GM19463 (cell line): ENCODE data around the gene ARHGAP18.
A peak's percentile ranks its signal among the peaks of the same experiment; 100 is the strongest.

Experiments used
- ATAC-seq: cut with Tn5 transposase; IDR thresholded peaks from one replicate; pipeline ENCODE4 v1.9.1; 2021; ENCODE audit warnings: mild to moderate bottlenecking, moderate library complexity; ENCODE audit not compliant: unreplicated experiment

Gene ARHGAP18

DNA sequence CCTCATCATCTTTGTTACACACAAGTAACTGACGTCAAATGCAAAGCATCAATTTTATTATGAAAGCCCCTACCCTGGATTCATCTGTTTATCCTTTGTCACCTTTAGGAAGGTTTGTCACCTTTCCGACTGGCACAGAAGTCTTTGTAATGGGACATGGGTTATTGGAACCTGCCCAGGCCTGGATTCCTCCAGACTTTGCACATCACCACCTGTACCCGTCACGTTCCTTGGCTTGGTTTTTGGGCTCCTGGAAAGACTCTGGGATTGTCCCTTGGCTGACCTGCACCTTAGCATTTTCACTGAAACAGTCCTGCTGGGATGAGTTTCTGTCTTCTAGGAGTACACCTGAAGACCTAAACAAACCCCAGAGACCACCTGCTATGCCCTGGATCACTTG is 15.4 kb upstream of the ARHGAP18 start:
- ATAC-seq: no peak

DNA sequence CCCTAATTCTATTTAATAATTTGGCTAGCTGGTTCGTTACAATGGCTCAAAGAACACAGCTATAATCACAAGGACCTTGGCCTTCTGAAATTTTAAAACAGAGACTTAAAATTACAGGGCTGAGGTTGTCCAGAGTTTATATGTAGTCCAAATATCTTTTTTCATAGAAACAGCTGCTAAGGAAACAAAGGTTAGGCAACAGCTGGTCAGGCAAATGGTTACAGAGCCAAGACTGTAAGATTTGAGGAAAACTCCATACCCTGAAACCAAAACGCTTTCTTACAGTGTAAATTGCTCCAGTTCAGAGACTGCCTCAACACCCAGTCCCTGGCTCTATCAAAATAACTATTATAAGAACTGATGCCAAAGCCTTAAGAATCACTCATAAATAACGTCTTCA is 9.7 kb upstream of the ARHGAP18 start:
- ATAC-seq: no peak

DNA sequence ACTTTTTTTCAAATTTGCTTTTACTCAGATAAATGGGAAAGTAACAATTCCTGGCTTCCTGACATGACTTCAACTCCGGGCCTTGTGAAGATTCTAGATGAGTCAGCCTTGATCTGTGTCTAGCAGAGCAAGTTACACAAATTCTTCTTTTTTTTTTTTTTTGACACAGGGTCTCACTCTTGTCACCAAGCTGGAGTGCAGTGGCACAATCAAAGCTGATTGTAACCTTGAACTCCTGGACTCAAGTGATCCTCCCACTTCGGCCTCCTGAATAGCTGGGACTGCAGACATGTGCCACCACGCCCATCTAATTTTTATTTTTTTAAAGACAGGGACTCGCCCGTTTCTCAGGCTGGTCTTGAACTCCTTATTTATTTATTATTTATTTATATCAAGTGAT is 7.3 kb upstream of the ARHGAP18 start:
- ATAC-seq: no peak

DNA sequence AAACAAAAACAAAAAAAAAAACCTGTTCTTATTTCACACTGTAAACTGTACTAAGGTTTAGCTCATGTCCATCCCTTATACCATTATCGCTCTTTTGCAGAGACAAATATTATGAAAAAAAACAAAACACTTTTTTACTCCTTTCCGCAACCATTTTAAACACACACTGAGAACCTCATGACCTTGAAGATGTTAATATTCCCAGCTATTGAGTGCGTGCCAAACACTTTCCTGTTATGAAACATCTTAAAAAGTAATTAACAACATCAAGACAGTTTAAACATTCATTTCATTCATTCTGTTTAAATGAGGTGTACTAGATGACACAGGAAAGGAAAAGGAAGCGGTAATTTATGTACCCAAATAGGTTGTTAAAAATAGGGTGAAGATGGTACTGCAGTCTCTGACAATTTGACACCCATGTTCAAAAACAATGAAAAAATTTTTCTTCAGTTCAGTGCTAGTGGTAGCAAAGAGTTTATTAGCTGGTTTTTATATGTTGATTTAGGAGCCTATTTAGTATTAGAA is 3.9 kb upstream of the ARHGAP18 start:
- no peak for ATAC-seq

DNA sequence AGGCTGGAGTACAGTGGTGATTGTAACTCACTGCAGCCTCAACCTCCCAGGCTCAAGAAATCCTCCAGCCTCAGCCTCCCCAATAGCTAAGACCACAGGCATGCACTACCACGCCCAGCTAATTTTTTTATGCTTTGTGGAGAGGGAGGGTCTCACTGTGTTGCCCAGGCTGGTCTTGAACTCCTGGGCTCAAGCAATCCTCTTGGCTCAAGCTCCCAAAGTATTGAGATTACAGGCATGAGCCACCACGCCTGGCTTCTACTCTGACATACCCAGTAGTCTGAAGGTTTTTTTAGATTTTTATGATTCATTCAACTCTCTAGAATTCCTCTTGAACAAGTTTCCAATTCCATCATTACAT is 1.3 kb upstream of the ARHGAP18 start:
- no peak for ATAC-seq

DNA sequence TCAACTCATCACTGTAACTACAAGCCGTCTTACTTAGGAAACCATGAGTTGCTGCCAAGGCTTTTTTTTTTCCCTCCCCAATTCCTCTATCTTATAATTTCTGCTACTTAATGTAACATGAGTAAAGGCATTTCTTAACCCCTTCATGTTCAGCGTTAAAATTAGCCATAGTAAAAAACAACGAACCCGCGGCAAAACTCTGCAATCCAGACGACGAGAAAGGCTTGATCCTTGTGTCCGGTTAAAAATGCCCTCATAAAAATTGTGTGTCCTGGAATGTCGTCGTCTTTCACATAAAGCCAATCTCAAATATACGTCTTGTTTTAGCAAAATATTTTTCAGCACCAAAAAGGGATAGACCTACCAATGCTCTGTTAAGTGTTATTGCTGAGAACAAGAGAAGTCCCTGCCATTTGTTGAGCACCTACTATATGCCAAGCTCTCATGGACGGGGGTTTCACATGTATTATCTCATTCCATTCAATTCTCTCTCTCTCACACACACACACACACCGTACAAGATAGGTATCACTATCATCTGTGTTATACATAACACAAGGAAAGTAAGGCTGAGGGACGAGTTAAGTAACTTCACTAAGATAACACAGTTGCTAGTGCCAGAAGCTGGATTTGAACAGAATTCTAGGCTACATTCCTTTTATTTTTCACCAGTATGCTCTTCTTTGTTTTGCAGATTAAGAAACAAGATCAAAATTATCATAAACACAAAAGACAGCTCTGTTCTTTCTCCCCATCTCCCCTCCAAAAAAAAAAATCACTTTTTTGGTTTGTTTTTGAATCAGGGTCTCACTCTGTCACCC is 683 bp upstream of the ARHGAP18 start:
- no peak for ATAC-seq

DNA sequence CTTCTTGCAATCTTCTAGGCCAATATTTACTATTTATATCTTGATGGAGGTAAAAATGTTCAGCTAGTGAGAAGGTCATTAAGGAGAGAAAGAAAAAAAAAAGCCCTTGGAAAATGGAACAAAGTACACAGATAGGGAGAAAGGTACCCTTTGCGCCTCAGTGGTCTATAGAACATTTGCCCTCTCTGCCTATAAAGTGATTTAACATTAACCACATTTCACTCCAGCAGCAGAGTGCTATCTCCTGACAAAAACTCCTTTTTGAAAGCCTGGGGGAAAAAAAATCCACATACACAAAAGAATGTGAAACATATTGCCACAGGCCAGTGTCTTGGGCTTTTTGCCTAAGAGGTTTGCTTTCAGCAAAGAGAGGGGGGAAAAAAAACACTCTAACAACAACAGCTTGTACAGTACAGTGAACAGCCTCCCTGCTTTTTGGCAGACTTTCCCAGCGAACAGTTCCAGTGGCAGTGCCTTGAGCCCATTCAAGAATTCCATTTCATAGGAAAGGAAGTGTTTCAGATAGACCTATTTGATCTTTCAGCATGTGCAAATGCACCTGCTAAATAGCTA is 695 bp downstream of the ARHGAP18 start:
- ATAC-seq: peak; percentile 4

DNA sequence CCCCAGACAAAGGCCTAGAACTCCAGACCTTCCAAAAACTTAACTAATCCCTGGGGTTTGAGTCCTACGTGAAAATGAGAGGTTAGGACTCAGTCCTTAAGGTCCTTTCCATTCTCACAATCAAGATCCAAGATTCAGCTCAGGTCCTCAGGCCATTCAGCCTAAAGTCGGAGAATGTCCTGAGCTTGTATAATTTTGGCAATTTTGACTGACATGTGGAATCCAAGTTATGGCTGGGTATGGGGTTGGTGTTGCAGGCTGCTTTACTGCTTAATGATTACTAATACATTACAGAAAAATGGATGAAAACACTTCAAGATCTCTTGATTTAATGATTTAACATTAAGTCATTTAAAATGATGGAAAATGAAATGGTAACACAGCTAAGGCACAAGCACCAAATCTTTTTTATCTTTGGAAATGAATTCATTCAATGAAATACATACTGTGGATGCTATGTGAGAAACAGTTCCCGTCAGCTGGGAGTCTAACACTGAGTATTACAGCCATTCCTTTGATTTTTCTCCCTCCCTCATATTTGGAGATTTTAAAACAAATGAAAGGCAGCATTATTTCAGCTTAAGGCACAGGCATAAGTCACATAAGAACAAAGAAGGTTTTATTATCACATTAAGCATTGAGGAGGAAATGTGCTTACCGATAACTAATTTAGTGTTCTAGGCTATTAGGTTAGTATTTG is 1.3 kb downstream of the ARHGAP18 start:
- no peak for ATAC-seq

DNA sequence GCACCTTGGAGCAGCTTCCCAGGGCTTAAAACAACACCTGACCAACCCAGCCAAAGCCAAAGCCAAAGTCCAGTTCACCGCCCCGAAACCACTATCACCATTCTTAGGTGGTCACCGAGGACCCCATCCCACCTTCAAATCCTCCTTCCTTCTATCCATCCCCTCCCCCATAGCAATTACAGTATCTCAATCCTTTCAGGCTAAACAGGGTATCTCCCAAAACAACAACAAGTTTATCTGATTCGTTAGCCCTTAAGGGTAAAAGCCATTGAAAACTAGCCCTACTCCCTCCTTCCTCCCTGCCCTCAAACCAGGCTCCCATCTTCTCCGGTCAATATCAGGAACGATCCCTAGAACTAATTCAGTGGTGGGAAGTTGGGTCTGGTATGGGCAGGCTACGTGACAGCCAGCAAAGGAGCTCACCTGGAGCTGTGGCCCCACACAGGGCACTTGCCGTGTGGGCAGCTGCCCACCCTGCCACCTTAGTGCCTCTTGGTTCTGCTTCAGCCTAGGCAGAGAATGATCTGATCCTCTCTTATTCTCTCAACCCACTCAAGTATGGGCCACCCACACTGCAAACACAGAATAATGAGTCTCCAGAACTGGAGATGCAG is 2.0 kb downstream of the ARHGAP18 start:
- no peak for ATAC-seq

DNA sequence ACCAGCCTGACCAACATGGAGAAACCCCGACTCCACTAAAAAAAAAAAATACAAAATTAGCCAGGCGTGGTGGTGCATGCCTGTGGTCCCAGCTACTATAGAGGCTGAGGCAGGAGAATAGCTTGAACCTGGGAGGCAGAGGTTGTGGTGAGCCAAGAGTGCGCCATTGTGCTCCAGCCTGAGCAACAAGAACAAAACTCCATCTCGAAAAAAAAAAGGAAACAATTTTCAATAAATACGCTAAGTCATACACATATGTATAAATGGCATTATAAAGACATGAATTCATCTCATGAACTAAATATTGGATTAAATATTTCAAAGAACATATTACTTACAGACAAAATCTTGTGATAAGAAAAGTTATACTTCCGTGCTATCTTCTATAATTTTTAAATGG is 2.9 kb downstream of the ARHGAP18 start:
- no peak for ATAC-seq

DNA sequence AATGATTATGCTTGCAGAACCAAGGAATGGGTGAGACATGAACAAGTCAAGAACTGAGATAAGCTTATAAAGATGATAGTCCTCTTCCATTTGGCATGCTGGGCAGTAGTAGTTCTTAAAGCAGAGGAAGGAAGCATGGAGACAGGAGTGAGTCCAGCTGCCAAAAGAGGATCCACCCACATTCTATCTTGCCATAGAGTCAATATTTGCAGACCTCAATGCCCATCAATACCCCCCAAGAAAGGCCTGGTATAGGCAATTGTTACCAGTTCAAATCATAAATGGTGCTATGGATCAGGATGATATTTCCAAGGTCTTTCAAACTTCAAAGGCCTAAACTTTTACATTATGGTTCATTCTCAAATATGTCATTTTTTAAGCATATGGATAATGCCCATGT is 4.8 kb downstream of the ARHGAP18 start:
- ATAC-seq: no peak

DNA sequence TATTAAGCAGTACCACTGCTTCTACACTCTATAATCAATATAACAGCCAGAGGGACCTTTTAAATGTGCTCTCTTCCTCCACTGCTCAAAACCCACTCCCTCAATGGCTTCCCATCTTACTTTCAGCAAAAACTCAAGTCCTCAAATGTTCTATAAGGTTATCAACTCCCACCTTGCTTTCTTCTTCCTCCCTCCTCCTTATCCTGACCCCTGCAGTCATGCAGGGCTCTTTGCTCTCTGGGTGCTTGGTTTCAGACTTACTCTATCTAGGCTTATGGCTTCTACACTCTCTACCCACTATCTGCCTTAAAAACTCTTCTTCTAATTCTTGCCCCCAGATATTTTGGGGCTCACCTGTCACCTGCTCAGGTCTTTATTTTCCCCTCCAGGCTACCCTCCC is 5.3 kb downstream of the ARHGAP18 start:
- no peak for ATAC-seq

DNA sequence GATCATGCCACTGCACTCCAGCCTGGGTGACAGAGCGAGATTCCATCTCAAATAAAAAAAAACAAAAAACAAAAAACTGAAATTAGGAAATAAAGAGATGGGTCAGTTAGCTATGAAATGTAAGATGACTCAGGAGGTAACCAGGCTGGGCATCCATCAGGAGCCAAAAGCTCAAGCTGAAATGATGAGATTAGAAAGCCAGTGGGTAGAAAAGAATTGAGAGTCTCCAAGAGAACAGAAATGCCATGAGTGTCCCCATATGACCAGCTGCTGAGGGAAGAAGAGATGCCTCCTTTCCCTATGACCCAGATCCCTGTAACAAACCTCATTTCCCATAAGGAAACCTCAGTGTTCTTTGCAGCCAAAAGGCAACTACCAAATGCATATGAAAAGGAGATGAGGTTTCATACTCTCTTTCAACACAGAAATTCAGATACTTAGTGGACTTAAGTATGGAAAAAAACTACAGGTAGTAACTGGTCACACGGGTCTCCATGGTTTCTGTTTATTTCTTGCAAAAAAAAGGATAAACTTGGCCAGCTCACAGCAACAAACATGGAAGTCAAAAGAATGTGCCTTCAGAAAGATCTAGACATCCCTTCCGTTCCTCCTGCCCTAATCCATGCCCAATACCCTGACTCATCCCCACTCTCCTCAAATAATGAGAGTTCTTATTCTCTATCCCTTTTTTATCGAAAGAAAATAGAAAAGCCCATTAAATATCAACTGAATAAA is 8.1 kb downstream of the ARHGAP18 start:
- no peak for ATAC-seq

DNA sequence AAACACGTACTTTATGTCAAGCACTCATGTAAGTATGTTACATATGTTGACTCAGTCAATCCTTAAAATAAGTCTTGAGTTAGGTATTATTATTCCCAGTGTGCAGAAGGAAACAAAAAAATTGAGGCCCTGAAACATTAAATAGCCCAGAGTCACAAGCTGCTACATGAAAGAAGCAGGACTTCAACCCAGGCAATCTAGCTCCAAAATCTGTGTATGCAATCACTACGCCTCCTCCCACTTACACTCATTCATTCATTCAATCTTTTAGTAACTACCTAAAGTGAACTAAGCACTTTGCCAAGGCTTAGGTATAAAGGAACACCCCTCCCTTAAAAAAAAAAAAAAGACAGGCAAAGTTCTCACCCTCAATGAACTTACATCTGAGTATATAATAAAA is 9.3 kb downstream of the ARHGAP18 start:
- ATAC-seq: no peak

DNA sequence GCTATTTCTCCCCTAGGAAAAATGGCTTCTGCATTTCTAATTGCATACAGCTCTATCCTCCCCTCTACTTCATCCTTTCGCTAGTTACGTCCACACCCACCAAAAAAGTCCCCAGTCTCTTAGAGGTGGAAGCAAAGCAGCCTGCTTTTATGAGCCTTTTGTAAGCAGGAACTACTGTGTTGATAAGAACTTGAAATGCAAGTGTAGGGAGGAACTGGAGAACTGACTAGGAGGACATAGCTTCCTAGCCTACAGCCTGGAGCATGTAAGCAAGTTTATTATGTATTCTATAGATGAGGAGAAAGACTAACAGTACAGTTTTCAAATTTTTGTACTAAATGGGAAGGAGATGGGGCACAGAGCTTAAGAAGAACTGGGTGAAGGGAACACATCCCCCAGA is 10.3 kb downstream of the ARHGAP18 start:
- no peak for ATAC-seq

DNA sequence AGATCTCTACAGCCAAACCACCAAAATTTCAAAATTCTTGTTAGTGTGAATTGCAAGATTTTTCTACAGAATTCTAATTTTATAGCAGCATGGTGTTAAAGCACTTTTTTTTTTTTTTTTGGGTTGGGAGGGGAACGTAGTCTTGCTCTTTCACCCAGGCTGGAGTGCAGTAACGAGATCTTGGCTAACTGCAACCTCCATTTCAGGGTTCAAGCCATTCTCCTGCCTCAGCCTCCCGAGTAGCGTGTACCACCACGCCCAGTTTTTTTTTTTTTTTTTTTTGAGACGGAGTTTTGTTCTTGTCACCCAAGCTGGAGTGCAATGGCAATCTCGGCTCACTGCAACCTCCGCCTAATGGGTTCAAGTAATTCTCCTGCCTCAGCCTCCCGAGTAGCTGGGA is 11.5 kb downstream of the ARHGAP18 start:
- ATAC-seq: no peak

DNA sequence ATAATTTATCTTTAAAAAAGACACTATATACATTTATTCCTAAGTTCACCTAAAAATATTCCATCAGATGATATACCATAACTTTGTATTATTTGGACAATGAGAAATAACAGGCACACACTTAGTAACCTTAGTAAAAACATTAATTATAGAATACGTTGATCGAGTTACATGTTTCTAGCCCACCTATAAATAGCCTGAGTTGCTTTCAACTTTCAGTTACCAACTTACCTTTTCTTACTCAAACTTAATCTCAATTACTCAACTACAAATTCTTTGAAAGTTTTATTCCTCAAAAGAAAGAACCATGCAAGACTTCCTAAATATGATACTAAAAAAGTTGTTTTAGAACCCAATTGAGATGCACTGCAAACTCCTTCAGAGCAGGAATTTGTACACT is 12.2 kb downstream of the ARHGAP18 start:
- ATAC-seq: no peak

DNA sequence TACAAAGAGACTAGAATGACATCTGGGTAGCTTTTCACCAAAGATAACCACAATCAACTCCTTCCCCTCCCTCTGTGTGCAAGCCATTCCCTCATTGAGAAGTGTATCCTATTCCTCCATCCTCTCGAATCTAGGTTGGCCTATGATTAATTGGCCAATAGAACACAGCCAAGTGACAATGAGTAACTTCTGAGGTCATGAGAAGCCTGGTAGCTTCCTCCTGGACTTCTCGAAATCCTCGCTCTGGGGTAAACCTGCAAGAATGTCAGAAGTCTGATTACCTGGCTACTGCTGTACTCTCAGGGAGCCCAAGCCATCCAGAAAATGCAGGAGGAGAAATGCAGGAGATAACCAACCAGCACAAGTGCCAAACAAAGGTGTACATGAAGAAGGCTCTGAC is 13.1 kb downstream of the ARHGAP18 start:
- ATAC-seq: no peak

DNA sequence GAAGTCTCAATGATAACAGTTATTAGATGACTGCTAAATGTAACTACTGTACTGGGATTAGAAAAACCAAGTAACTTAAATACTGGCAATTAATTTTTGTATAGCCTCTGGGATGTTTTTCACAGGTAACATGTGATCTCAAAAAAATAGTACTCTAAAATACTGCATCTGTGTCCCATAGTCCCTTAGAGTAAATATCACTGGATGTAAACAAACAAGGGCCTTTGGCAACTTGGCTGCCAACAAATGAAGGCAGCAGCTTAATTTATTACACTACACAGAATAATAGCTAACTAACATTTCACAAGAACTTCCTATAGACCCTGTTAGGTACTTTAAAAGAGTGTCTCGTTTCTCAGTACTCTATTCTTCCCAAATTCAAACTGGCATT is 14.0 kb downstream of the ARHGAP18 start:
- ATAC-seq: peak; percentile 17

DNA sequence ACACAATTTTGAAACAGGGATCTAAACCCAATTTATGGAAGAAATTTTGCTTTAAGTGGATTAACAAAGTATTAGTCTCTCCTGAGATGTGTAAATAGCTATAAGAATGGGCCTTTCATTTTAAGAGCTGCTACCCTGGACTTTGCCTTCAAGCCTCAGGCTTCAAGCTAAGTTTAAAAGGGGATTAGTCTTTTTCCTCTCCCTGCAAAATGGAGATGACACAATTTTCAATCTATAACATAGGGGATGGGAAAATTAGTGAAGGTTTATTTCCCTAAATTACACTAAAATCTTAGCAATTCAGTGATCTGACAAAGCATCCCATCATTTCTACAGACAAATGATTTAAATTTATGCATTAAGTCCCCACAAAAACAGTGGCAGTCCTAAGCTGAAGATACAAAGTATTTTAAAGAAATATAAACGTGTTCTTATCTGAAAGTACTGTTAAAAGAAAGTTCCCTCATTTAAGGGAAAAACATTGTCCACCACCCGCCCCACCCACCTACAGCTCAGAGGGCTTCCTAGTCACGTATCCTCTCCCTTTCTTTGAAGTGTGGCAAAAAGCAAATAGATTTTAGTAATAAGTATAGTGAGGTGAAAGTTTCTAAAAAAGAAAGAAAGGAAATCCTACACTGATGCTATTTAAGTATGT is 14.5 kb downstream of the ARHGAP18 start:
- ATAC-seq: peak; percentile 87
